CD4-positive, alpha-beta memory T cell (primary cell): ENCODE data around the gene BTNL8. TPM values are rescaled to one million over a fixed set of nuclear protein-coding genes. Genes with fewer than 3 reads are reported as not detected.

ENCODE experiments used
- CTCF ChIA-PET: fragments of 350-600 bp; sonication (Branson Sonifier 250); formaldehyde crosslinking; loops from one replicate; lab custom pipeline; 2021; ENCODE audit warnings: inconsistent platforms; ENCODE audit not compliant: partially characterized antibody; lab: Charles Lee
- POLR2A ChIA-PET: fragments of 350-600 bp; sonication (Branson Sonifier 250); formaldehyde crosslinking; loops from one replicate; lab custom pipeline; 2021; ENCODE audit not compliant: partially characterized antibody; lab: Charles Lee
- DNase-seq, 5 donors: peaks; one replicate each; pipeline versions ENCODE4 v3.0.0 to v3.0.0-alpha.2; 2020 to 2022; ENCODE audit warnings: mixed read lengths in 1 of 5
- H3K27ac ChIP-seq: one replicate; pipeline ENCODE4 v1.7.0; 2013; ENCODE audit warnings: low read depth, low read length
- H3K27me3 ChIP-seq: 2 replicates; pipeline ENCODE4 v1.7.0; 2013; ENCODE audit warnings: mild to moderate bottlenecking, low read length, moderate library complexity; ENCODE audit not compliant: insufficient read depth
- H3K36me3 ChIP-seq: 2 replicates; pipeline ENCODE4 v1.7.0; 2013; ENCODE audit warnings: mild to moderate bottlenecking, low read length, moderate library complexity; ENCODE audit not compliant: insufficient read depth
- H3K4me1 ChIP-seq: 2 replicates; pipeline ENCODE4 v1.7.0; 2013; ENCODE audit warnings: mild to moderate bottlenecking, low read length, moderate library complexity; ENCODE audit not compliant: insufficient read depth
- H3K4me3 ChIP-seq, 2 donors: one replicate each; pipeline ENCODE4 v1.7.0; 2013; ENCODE audit warnings: low read length in 2 of 2, mild to moderate bottlenecking in 1 of 2
- H3K9me3 ChIP-seq, 2 donors: one replicate each; pipeline ENCODE4 v1.7.0; 2013; ENCODE audit warnings: low read length in 2 of 2, control low read depth in 1 of 2; ENCODE audit not compliant: control insufficient read depth in 1 of 2
- H3K27ac Mint-ChIP-seq, 7 donors: one replicate each; pipeline ENCODE4 v1.8.0; 2020 to 2021; ENCODE audit warnings: mixed read lengths in 7 of 7, mild to moderate bottlenecking in 6 of 7, inconsistent platforms in 3 of 7, moderate library complexity in 3 of 7
- H3K27me3 Mint-ChIP-seq, 2 donors: one replicate each; pipeline ENCODE4 v1.8.0; 2020 to 2021; ENCODE audit warnings: mixed read lengths in 2 of 2
- H3K36me3 Mint-ChIP-seq, 2 donors: one replicate each; pipeline ENCODE4 v1.8.0; 2020 to 2021; ENCODE audit warnings: mixed read lengths in 2 of 2, inconsistent platforms in 1 of 2, mild to moderate bottlenecking in 1 of 2
- H3K4me1 Mint-ChIP-seq, 4 donors: one replicate each; pipeline ENCODE4 v1.8.0; 2020 to 2021; ENCODE audit warnings: mixed read lengths in 4 of 4, mild to moderate bottlenecking in 1 of 4
- H3K4me3 Mint-ChIP-seq, 8 donors: one replicate each; pipeline ENCODE4 v1.8.0; 2020 to 2021; ENCODE audit warnings: mixed read lengths in 8 of 8, mild to moderate bottlenecking in 7 of 8, moderate library complexity in 6 of 8, inconsistent platforms in 3 of 8
- H3K9me3 Mint-ChIP-seq, 8 donors: one replicate each; pipeline ENCODE4 v1.8.0; 2020 to 2021; ENCODE audit warnings: mixed read lengths in 8 of 8, mild to moderate bottlenecking in 5 of 8, inconsistent platforms in 3 of 8, moderate library complexity in 1 of 8
- intact Hi-C: fragments of 100-400 bp; cut with micrococcal nuclease; formaldehyde crosslinking; loops from one replicate; pipeline ENCODE4 v1.15.1; 2023
- polyA plus RNA-seq, 2 donors: library from polyadenylated mRNA; unstranded; fragments of 300-500 nt; fragmentation: Illumina TruSeq; gene quantifications; one replicate each; pipeline ENCODE4 v1.2.3, GENCODE V29; 2021
- total RNA-seq, 2 experiments: library from RNA; stranded (reverse); gene quantifications; one replicate each; pipeline ENCODE4 v1.2.3, GENCODE V29; 2021

BTNL8 gene
- total and polyA plus RNA-seq, 4 experiments from 2014 or later, result not detected

- Mint-ChIP-seq H3K36me3 (peaks cover 36 to 41% of the 10 kb centered on the region in 2 donors), H3K4me3 (peak overlapping the region in 1 of 8 donors; percentile 51), H3K9me3 (no peaks in the 10 kb centered on the region), H3K27ac (peak overlapping the region in 2 of 7 donors; percentile 31 to 98), H3K27me3 (no peaks in the 10 kb centered on the region), H3K4me1 (peaks cover 21 to 34% (median 31%) of the 10 kb centered on the region in 4 donors)
- Histone ChIP-seq H3K9me3 (no peaks in the 10 kb centered on the region), H3K27ac (no peak overlapping the region), H3K36me3 (peaks cover 12% of the 10 kb centered on the region), H3K4me3 (no peak overlapping the region), H3K27me3 (no peaks in the 10 kb centered on the region), H3K4me1 (peaks cover 9% of the 10 kb centered on the region)
- ChIA-PET CTCF (interaction anchor here (2.7 kb wide), 1 partner anchor 10 kb away, joined by 9 read pairs; no protein-coding TSS in a partner anchor), POLR2A (interaction anchor here (0.8 to 2.3 kb wide), 2 partner anchors 48 to 57 kb away, joined by 3 to 5 read pairs; no protein-coding TSS in a partner anchor)
- intact Hi-C loops, result no loop called here
- no peak for DNase-seq
These were observed 40.4 kb upstream of the BTNL8 start for GRCh38 chr5:180858586-180858985.

DNA sequence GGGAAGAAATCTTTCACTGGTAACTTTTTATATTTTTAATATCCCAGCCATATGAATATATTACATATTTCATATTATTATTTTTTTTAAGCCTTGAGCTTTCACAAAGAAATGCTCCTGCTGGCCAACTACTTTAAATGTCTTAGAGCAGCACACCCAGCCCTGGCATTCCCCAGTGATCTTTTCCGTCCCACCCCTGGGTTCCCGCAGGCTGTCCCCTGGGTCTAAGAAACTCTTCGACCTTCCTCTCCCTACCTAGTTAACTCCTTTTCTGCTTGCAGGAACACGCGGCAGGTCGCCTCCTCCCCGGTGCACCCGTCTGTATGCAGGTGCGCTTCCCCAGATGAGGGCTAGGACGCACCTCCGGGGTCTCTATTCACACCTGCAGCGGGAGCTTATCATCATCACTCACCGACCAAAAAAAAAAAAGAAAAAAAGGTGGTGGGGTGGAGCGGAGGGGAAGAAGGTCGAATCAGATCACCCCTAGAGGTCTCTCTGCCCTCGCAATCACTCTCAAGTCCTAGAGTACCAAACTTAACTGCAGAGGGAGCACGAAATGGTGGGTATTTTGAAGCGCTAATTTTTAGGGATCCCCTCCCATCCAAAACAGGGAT is 38.6 kb upstream of the BTNL8 start:
- no peaks in the 10 kb centered on the region for H3K27me3 ChIP-seq
- H3K9me3 Mint-ChIP-seq, result no peaks in the 10 kb centered on the region
- ChIA-PET CTCF (interaction anchor here (0.6 to 4.1 kb wide), 9 partner anchors 8 to 364 kb away, joined by 3 to 25 read pairs (median 5); no protein-coding TSS in a partner anchor), POLR2A (interaction anchor here (0.7 to 5.5 kb wide), 5 partner anchors 29 to 400 kb away, joined by 3 to 73 read pairs (median 47); partner anchors contain the start of genes MGAT1 and TRIM52)
- H3K9me3 ChIP-seq, result no peaks in the 10 kb centered on the region
- peak overlapping the region; percentile 96 to 98 (median 97) for H3K27ac Mint-ChIP-seq
- peak in 4 of 5 donors; percentile 73 to 80 (median 80) for DNase-seq
- peaks cover 12% of the 10 kb centered on the region for H3K36me3 ChIP-seq
- intact Hi-C loops, result loop anchor here (1.0 to 2.0 kb wide), 3 partner anchors 29 to 362 kb away; partner anchors contain the start of gene TRIM41
- H3K36me3 Mint-ChIP-seq, result peaks cover 20 to 25% of the 10 kb centered on the region in 2 donors
- H3K4me1 Mint-ChIP-seq, result peaks cover 16 to 34% (median 25%) of the 10 kb centered on the region in 4 donors
- H3K27ac ChIP-seq, result peak overlapping the region; percentile 67
- H3K27me3 Mint-ChIP-seq, result no peaks in the 10 kb centered on the region
- H3K4me3 ChIP-seq, result peak overlapping the region; percentile 26 to 96
- H3K4me1 ChIP-seq, result peaks cover 9% of the 10 kb centered on the region
- H3K4me3 Mint-ChIP-seq, result peak overlapping the region; percentile 90 to 95 (median 92)

- Histone ChIP-seq H3K4me1 (peaks cover 9% of the 10 kb centered on the region), H3K36me3 (peaks cover 8% of the 10 kb centered on the region), H3K9me3 (no peaks in the 10 kb centered on the region), H3K27me3 (no peaks in the 10 kb centered on the region), H3K4me3 (peak within 1 kb of the TSS; percentile 36 to 96), H3K27ac (peak within 1 kb of the TSS; percentile 67)
- ChIA-PET POLR2A (interaction anchor here (0.8 to 5.5 kb wide), 9 partner anchors 10 to 399 kb away, joined by 3 to 73 read pairs (median 5); partner anchors contain the start of genes MGAT1 and TRIM52), CTCF (interaction anchor here (1.0 to 4.1 kb wide), 8 partner anchors 8 to 77 kb away, joined by 3 to 25 read pairs (median 6); partner anchors contain the start of gene MGAT1)
- peak; percentile 86 to 89 (median 86) for DNase-seq
- H3K4me1 Mint-ChIP-seq, result peaks cover 13 to 31% (median 19%) of the 10 kb centered on the region in 4 donors
- peak within 1 kb of the TSS; percentile 96 to 98 (median 97) for H3K27ac Mint-ChIP-seq
- intact Hi-C loops, result loop anchor here (1.0 to 2.0 kb wide), 6 partner anchors 8 to 362 kb away; partner anchors contain the start of gene TRIM41
- peaks cover 12 to 18% of the 10 kb centered on the region in 2 donors for H3K36me3 Mint-ChIP-seq
- no peaks in the 10 kb centered on the region for H3K9me3 Mint-ChIP-seq
- peaks cover 0 to 2% of the 10 kb centered on the region in 2 donors for H3K27me3 Mint-ChIP-seq
- H3K4me3 Mint-ChIP-seq, result peak within 1 kb of the TSS; percentile 90 to 95 (median 92)
These were observed 37.8 kb upstream of the BTNL8 start, which contains the start of gene ZFP62 for GRCh38 chr5:180860887-180861822. ZFP62 (minus strand) TSS chr5:180861276; CDS start chr5:180861219, 57 bp downstream.

DNA sequence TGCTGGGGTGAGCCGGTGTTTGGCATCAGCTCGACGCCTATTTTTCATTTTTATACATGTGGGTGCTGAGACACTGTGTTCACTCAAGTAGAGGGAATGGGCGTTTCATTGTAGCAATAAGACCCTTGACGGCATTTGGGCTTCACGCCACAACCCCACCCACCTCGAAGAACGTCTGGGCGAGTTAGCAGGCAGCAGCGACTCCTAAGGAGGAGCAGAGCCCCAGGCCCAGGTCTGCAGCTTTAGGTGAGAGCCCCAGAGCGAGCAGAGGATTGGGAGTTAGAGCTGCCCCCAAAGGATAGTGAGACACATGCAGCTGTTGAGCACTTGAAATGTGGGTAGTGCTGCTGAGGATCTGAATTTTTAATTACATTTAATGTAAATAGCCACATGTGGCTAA is 36.3 kb upstream of the BTNL8 start:
- no peak for DNase-seq
- Histone ChIP-seq H3K36me3 (peaks cover 8% of the 10 kb centered on the region), H3K4me1 (peaks cover 9% of the 10 kb centered on the region), H3K27me3 (no peaks in the 10 kb centered on the region), H3K27ac (no peak overlapping the region), H3K4me3 (no peak overlapping the region), H3K9me3 (no peaks in the 10 kb centered on the region)
- ChIA-PET POLR2A (interaction anchor here (3.5 to 5.5 kb wide), 3 partner anchors 31 to 60 kb away, joined by 47 to 73 read pairs (median 66); partner anchors contain the start of gene MGAT1), CTCF (interaction anchor here (2.4 to 4.1 kb wide), 2 partner anchors 31 to 60 kb away, joined by 6 to 25 read pairs; partner anchors contain the start of gene MGAT1)
- Mint-ChIP-seq H3K9me3 (no peaks in the 10 kb centered on the region), H3K4me1 (peaks cover 12 to 28% (median 19%) of the 10 kb centered on the region in 4 donors), H3K27ac (peak overlapping the region in 4 of 7 donors; percentile 8 to 98 (median 45)), H3K27me3 (peaks cover 0 to 3% of the 10 kb centered on the region in 2 donors), H3K36me3 (peaks cover 12 to 16% of the 10 kb centered on the region in 2 donors), H3K4me3 (peak overlapping the region in 2 of 8 donors; percentile 30 to 35)
- intact Hi-C loops, result no loop called here

DNA sequence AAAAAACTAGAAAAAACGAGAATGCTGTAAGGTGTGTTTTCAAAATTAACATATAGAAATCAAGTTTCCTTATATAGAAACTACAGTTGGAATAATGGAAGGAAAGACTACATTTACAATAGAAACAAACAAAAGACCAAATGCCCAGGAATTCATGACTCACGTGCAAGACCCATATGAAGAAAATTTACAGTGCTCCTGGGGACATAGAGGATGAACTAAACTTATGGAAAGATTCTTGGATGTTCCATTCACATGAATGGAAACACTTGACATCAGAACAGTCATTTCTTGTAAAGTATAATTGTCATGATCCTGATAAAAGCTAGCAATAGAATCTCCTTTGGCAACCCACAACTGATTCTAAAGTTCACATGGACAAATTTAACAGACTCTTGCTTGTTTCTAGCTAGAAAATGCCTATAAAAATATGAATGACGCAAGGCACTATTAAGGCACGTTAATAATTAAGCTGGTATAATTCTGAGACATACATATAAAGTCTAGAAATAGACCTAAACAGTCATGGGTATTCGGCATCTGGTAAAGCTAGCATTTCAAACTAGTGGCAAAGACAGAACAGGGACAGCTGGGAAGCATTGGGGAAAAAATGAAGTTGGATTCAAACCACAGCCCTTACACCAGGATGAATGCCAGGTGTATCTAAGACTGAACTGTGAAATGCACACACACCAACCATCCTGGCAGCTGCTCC is 32.8 kb upstream of the BTNL8 start:
- DNase-seq, result no peak
- CTCF ChIA-PET, result interaction anchor here (0.7 to 1.6 kb wide), 6 partner anchors 9 to 148 kb away, joined by 3 to 9 read pairs (median 6); no protein-coding TSS in a partner anchor
- Histone ChIP-seq H3K9me3 (no peaks in the 10 kb centered on the region), H3K4me1 (no peaks in the 10 kb centered on the region), H3K27me3 (no peaks in the 10 kb centered on the region), H3K4me3 (no peak overlapping the region), H3K27ac (no peak overlapping the region), H3K36me3 (no peaks in the 10 kb centered on the region)
- intact Hi-C loops, result no loop called here
- peaks cover 0 to 4% (median 2%) of the 10 kb centered on the region in 4 donors for H3K4me1 Mint-ChIP-seq
- no peak overlapping the region for H3K4me3 Mint-ChIP-seq
- POLR2A ChIA-PET, result no interaction called here
- no peaks in the 10 kb centered on the region for H3K9me3 Mint-ChIP-seq
- H3K27me3 Mint-ChIP-seq, result peaks cover 3 to 6% of the 10 kb centered on the region in 2 donors
- no peaks in the 10 kb centered on the region for H3K36me3 Mint-ChIP-seq
- H3K27ac Mint-ChIP-seq, result no peak overlapping the region

DNA sequence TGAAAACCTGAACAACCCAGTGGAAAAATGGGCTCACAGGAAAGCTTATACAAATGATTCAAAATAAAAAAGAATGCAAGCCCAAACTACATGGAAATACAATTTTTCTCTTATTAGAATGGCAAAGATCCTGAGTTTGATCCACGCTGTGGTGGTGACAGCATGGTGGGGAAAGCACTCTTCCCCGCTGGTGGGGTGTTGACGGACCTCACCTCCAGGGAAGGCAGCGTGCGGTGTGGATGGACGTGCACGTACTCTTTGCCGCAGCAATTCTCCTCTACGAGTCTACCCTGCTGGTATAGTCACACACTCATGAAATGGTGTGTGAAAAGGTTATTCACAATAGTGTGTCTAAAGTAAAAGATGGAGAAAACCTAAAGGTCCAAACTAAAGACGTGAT is 32.0 kb upstream of the BTNL8 start:
- peaks cover 3 to 6% of the 10 kb centered on the region in 2 donors for H3K27me3 Mint-ChIP-seq
- POLR2A ChIA-PET, result no interaction called here
- Histone ChIP-seq H3K27me3 (no peaks in the 10 kb centered on the region), H3K9me3 (no peaks in the 10 kb centered on the region), H3K27ac (no peak overlapping the region), H3K4me3 (no peak overlapping the region), H3K36me3 (no peaks in the 10 kb centered on the region), H3K4me1 (no peaks in the 10 kb centered on the region)
- no peaks in the 10 kb centered on the region for H3K36me3 Mint-ChIP-seq
- no peaks in the 10 kb centered on the region for H3K9me3 Mint-ChIP-seq
- no peak overlapping the region for H3K4me3 Mint-ChIP-seq
- intact Hi-C loops, result no loop called here
- no peak overlapping the region for H3K27ac Mint-ChIP-seq
- CTCF ChIA-PET, result interaction anchor here (1.2 to 1.6 kb wide), 5 partner anchors 8 to 83 kb away, joined by 4 to 9 read pairs (median 7); no protein-coding TSS in a partner anchor
- DNase-seq, result no peak
- peaks cover 0 to 4% (median 2%) of the 10 kb centered on the region in 4 donors for H3K4me1 Mint-ChIP-seq
